HG03097 (cell line): Measurements from ENCODE around the gene ALLC.

Experiments used
- ATAC-seq: cut with Tn5 transposase; IDR thresholded peaks from one replicate; pipeline ENCODE4 v1.9.1; 2021; ENCODE audit not compliant: unreplicated experiment, low FRiP score

ALLC gene

GRCh38 chr2:3708576-3708975 lies 50.6 kb downstream of the ALLC start:
- no peak for ATAC-seq

GRCh38 chr2:3709225-3709624 lies 51.2 kb downstream of the ALLC start:
- ATAC-seq = no peak

- no peak for ATAC-seq
Measured at GRCh38 chr2:3712424-3712823, 54.4 kb downstream of the ALLC start.

- no peak for ATAC-seq
Measured at GRCh38 chr2:3712831-3713503, 55.0 kb downstream of the ALLC start.

- ATAC-seq = no peak
Measured at GRCh38 chr2:3718679-3719078, 60.7 kb downstream of the ALLC start.

GRCh38 chr2:3725002-3725401 lies 67.0 kb downstream of the ALLC start:
- ATAC-seq = no peak

GRCh38 chr2:3725458-3726250 lies 67.7 kb downstream of the ALLC start:
- no peak for ATAC-seq

- ATAC-seq = no peak
Measured at GRCh38 chr2:3726511-3726910, 68.5 kb downstream of the ALLC start.

- ATAC-seq = no peak
Measured at GRCh38 chr2:3727397-3728045, 69.5 kb downstream of the ALLC start.

- ATAC-seq = no peak
Measured at GRCh38 chr2:3728104-3729054, 70.4 kb downstream of the ALLC start.

GRCh38 chr2:3729055-3729448 lies 71.1 kb downstream of the ALLC start:
- no peak for ATAC-seq

- no peak for ATAC-seq
Measured at GRCh38 chr2:3729786-3730185, 71.8 kb downstream of the ALLC start.

- no peak for ATAC-seq
Measured at GRCh38 chr2:3730646-3731045, 72.6 kb downstream of the ALLC start.

GRCh38 chr2:3731829-3732228 lies 73.8 kb downstream of the ALLC start:
- no peak for ATAC-seq

- ATAC-seq = no peak
Measured at GRCh38 chr2:3736112-3736511, 78.1 kb downstream of the ALLC start.

- ATAC-seq = no peak
Measured at GRCh38 chr2:3737128-3737527, 79.1 kb downstream of the ALLC start.

GRCh38 chr2:3738454-3738853 lies 80.5 kb downstream of the ALLC start:
- ATAC-seq = no peak

- ATAC-seq = no peak
Measured at GRCh38 chr2:3739313-3739712, 81.3 kb downstream of the ALLC start.

- no peak for ATAC-seq
Measured at GRCh38 chr2:3741396-3741795, 83.4 kb downstream of the ALLC start.

- ATAC-seq = no peak
Measured at GRCh38 chr2:3741867-3742602, 84.0 kb downstream of the ALLC start.
